ENCODE measurements around the gene SRCAP.
A peak's percentile ranks its signal among the peaks of the same experiment; 100 is the strongest.

Gene SRCAP

GRCh38 chr16:30698816-30699614 lies at the start of gene SRCAP:
Gene SRCAP (plus strand): TSS chr16:30699171. CDS start chr16:30700825, 1,654 bp downstream.
- Mint-ChIP-seq H3K27ac (peak within 1 kb of the TSS; percentile 100), H3K9me3 (no peaks in the 10 kb centered on the region), H3K4me1 (peaks cover 16% of the 10 kb centered on the region), H3K4me3 (peak within 1 kb of the TSS; percentile 96 to 100 (median 99)), H3K36me3 (ENCODE audit: low read depth) (peaks cover 27% of the 10 kb centered on the region), H3K27me3 (ENCODE audit: low read depth) (no peaks in the 10 kb centered on the region)
- no peak for TF ChIP-seq CTCF (IDR thresholded peaks at IDR 0.05; ENCODE audit: unreplicated experiment in 3 of 3)

GRCh38 chr16:30649725-30650368 lies 49.1 kb upstream of the SRCAP start:
- peak overlapping the region; percentile 99 for H3K4me3 Mint-ChIP-seq
- H3K4me1 Mint-ChIP-seq: peaks cover 18% of the 10 kb centered on the region
- peaks cover 5% of the 10 kb centered on the region for H3K36me3 Mint-ChIP-seq (ENCODE audit: low read depth)
- no peak for TF ChIP-seq CTCF (IDR thresholded peaks at IDR 0.05; ENCODE audit: unreplicated experiment in 3 of 3)
- no peaks in the 10 kb centered on the region for H3K27me3 Mint-ChIP-seq (ENCODE audit: low read depth)
- H3K9me3 Mint-ChIP-seq: no peaks in the 10 kb centered on the region
- peak overlapping the region; percentile 92 to 95 (median 94) for H3K27ac Mint-ChIP-seq

- H3K36me3 Mint-ChIP-seq (ENCODE audit: low read depth): peaks cover 5% of the 10 kb centered on the region
These were observed 48.4 kb upstream of the SRCAP start, which contains the start of gene PRR14 for GRCh38 chr16:30650369-30651123. Gene PRR14 (plus strand): TSS chr16:30650960. CDS start chr16:30651646, 686 bp downstream.

GRCh38 chr16:30651124-30652004 lies 47.6 kb upstream of the SRCAP start:
- Mint-ChIP-seq H3K4me3 (peak overlapping the region; percentile 99), H3K27me3 (ENCODE audit: low read depth) (no peaks in the 10 kb centered on the region), H3K9me3 (no peaks in the 10 kb centered on the region), H3K4me1 (peaks cover 18% of the 10 kb centered on the region), H3K27ac (peak overlapping the region; percentile 92 to 95 (median 94)), H3K36me3 (ENCODE audit: low read depth) (peaks cover 5% of the 10 kb centered on the region)
- peak; percentile 50 to 64 (median 61) for TF ChIP-seq CTCF (IDR thresholded peaks at IDR 0.05; ENCODE audit: unreplicated experiment in 3 of 3)

More at GRCh38 chr16:30650369-30651123, 48.4 kb upstream of the SRCAP start, which contains the start of gene PRR14:
- TF ChIP-seq CTCF (IDR thresholded peaks at IDR 0.05; ENCODE audit: unreplicated experiment in 3 of 3): peak in 2 of 3 experiments; percentile 10 to 26
- H3K4me1 Mint-ChIP-seq: peaks cover 18% of the 10 kb centered on the region
- no peaks in the 10 kb centered on the region for H3K9me3 Mint-ChIP-seq
- H3K27ac Mint-ChIP-seq: peak within 1 kb of the TSS; percentile 92 to 95 (median 94)
- H3K27me3 Mint-ChIP-seq (ENCODE audit: low read depth): no peaks in the 10 kb centered on the region
- H3K4me3 Mint-ChIP-seq: peak within 1 kb of the TSS; percentile 99

GRCh38 chr16:30652005-30652296 lies 47.0 kb upstream of the SRCAP start:
- peak overlapping the region; percentile 91 to 93 (median 92) for H3K4me3 Mint-ChIP-seq

More at GRCh38 chr16:30652005-30652296, 47.0 kb upstream of the SRCAP start:
- Mint-ChIP-seq H3K27ac (peak overlapping the region; percentile 75 to 86 (median 85)), H3K9me3 (no peaks in the 10 kb centered on the region), H3K27me3 (ENCODE audit: low read depth) (no peaks in the 10 kb centered on the region), H3K36me3 (ENCODE audit: low read depth) (peaks cover 5% of the 10 kb centered on the region), H3K4me1 (peaks cover 18% of the 10 kb centered on the region)
- no peak for TF ChIP-seq CTCF (IDR thresholded peaks at IDR 0.05; ENCODE audit: unreplicated experiment in 3 of 3)
